Renal cortical epithelial cell (primary cell): ENCODE measurements around the gene THAP3. TPM values are rescaled to one million over a fixed set of nuclear protein-coding genes. Genes with fewer than 3 reads are reported as not detected.
"Not testable (repeated sequence)": the region's sequence is repeated elsewhere in the genome, so short reads cannot be mapped to it uniquely, and the experiment has no call there.

Experiments
- DNase-seq: peaks from one replicate; pipeline ENCODE4 v3.0.0-alpha.2; 2011; ENCODE audit warnings: low read depth
- total RNA-seq: library from RNA; depleted of rRNA; stranded (reverse); fragments of >200 nt; gene quantifications from 2 replicates; pipeline ENCODE4 v1.2.3, GENCODE V29; 2014

THAP3 gene
- total RNA-seq, 1 donor from 2014 or later = 20.9 TPM

DNA sequence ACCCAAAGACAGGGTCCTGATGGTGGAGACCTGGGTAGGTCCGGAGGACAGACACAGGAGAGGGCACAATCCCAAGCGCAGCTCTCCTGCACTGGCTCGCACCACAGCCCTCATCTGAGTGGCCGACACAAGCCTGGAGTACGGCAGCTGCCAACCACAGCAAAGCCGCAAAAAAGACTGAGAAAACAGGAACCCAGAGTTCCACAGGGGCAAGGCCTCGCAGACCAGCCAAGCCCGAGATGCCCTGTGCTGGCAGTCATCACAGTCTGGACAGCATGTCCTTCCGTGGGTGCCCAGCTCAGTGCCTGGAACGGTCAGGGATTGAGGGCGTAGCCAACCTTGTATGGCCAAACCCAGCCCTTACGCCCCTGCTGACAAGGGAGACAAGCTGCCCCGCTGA lies 33.4 kb upstream of the THAP3 start:
- DNase-seq = no peak

DNA sequence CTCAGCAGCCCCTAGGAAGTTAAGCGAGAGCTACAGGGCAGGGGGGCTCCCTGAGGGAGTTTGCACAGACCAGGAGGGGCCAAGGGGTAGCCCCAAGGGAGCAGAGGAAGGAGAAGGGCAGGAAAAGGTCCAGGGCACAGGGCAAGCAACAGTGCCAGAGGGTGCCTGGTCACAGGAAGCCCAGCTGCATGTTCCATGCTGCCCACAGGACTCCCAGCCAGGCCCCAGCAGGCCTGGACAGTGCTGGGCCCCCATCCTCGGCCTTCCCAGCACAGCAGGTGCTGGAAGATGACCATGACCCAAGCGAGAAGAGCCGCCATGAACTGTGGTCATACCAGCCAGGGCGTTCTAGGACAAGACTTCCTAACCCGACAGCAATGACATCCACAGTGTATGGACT lies 33.0 kb upstream of the THAP3 start:
- DNase-seq = no peak

DNA sequence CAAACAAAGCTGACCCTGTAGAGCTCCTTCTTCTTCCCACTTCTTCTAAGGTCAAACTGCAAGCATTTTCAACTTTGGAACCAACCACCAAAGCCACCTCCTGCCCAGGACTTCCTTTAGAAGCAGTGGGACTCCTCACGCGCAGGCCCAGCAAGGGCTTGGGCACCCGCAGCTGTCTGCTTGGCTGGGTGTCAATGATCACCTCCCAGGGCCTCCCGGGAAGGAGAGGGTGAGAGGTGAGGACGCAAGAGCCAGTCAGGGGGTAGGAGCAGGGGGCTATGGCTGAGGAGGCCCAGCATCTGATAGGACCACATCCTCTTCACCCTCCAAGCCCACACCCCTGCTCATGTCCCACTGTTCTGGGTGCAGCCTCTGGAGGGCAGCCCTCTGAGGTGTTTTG lies 32.2 kb upstream of the THAP3 start:
- DNase-seq = no peak

DNA sequence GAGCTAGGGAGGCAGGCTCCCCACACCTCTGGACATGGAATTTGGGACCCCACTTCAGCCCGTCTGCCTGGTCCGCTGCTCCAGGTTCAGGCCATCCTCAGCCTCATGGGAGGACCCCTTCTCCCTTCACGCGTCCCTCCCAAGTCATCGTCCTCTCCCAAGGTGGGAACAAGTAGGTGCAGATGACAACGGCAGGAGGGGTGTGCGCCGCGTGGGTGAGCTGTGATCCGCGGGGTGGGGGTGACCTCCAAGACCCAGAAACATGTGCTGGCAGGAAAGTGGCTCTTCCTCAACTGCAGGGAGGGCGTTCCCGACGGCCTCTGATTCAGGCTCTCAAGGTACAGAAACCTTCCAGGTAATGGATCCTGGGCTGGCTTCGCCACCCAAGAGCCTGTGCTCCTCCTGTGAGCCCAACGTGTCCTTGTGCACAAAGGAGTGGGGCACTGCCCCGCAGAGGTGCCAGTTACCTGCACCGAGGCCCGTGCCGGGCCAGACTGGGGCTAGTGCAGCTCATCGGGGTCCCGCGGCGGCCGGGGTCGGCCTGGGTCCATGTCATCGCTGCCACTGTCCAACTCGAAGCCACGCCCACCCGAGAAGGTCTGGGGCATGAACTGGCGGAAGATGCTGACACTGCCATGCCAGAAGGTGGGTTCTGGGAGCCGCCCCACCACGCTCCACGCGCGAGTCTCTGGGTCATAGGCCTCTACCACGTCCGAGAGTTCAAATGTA lies 31.6 kb upstream of the THAP3 start:
- DNase-seq = no peak

DNA sequence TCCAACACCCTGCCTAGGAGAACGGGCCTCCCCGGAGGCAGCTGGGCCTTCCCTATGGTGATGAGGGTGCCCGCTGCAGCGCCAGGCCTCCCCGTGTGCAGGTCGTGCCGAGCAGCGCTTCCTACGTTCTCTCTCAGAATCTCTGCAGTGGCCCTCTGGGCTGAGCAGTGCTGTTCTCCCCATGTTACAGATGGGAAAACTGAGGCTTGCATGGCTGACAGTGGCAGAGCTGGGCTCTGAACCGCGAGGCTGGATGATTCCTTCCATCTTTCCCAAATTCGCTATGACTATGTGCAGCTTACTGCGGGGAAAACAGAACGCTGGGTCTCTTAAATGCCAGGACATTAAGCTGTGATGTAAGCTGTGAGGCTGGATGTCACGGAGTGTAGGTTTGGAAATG lies 30.9 kb upstream of the THAP3 start:
- DNase-seq = no peak

DNA sequence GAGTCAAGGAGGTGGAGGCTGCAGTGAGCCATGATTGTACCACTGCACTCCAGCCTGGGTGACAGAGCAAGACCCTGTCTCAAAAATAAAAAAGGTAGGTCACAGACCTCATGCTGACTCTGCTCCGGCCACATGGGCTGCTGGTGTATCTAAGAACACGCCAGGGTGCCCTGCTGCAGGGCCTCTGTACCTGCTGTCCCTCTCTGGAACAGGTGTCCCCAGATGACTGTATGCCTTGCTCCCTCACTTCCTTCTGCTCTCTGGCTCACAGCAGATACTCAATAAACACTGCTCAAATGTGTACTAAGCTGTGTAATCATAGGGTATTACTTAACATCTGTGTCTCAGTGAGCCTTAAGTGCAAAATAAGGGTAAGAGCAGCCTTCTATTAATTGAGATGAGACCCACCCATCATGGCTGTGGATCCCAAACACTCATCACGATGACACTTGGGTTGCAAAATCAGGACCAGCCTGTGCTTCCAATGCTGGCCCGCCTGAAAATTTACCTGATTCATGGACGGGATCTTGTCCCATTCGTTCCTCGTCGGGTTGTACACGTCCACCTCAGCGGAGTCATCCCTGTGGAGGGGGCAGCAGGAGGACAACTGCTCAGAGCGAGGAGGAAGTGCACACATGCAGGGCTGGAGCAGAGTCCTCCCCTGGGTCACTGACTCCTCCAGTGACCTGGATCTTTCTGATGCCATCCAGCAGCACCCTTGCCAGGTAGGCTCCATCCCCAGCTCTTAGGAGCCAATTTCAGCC lies 29.5 kb upstream of the THAP3 start:
- DNase-seq = no peak

DNA sequence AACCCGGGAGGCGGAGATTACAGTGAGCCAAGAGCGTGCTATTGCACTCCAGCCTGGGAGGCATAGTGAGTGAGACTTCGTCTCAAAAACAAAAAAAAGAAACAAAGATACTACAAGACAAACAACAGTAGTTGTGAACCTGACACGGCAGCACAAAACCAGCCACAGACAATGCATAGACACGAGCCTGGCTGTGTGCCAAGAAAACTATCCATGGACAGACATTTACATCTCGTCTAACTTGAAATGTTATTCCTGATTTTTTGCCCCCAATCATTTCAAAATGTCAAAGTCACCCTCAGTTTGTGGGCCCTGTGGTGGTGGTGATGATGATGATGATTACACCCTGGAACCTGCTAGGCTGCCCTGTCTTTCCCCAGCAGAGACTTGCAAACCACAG lies 28.3 kb upstream of the THAP3 start:
- DNase-seq = no peak

DNA sequence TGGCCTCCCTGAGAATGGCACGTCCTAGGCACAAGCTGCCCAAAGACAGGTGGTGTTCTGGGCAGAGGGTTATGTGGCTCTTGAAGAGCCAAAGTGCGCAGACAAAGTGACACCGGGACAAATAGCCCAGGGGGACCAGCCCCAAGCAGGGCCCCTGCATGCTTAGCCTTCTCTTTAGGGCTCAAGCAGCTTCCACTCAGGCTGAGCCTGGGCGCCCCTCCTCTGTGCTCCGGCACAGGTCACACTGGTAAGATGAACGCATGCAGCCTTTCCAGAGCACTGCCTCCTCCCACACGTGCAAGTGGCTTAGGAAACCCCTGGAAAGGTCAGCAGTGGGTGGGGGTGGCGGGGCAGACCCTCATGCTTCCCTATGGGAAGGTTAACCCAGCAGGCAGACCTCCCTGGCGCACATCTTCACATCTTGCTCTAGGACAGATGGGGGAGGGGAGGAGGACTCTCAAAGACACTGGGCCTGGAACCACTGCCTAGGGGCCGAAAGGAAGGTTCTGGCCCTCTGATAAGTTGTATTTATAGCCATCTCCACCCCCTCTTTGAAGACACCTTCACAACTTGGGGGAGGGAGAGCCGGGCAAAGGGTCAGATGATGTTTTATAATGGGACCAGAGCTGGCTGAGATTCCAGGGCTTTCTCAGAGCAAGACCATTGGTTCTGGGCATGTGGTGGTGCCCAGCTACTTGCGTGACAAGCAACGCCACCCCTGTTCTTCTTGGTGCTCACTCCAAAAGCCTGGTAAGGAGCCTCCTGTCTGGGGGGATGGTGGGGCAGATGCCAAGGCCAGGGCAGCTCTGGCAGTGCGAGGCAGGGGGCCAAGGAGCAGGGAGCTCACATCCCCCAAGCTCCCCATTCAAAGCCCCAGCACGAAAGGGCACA lies 27.5 kb upstream of the THAP3 start:
- DNase-seq = no peak

DNA sequence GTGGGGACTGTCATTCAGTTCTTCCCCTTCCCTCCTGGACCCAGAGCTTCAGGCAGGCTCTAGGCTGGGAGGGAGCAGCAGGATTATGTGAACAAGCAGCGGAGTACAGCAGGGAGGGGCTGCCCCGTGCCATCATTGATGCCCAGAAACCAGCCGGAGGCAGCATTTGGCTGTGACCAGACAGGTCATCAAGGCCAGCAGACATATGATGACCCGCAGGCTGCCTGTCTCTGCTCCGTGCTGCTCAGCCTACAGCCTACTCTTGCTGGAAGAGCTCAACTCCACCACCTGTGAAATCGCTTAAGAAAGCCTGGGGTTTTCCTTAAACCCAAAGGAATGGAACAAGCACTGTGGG lies 26.9 kb upstream of the THAP3 start:
- DNase-seq = no peak

DNA sequence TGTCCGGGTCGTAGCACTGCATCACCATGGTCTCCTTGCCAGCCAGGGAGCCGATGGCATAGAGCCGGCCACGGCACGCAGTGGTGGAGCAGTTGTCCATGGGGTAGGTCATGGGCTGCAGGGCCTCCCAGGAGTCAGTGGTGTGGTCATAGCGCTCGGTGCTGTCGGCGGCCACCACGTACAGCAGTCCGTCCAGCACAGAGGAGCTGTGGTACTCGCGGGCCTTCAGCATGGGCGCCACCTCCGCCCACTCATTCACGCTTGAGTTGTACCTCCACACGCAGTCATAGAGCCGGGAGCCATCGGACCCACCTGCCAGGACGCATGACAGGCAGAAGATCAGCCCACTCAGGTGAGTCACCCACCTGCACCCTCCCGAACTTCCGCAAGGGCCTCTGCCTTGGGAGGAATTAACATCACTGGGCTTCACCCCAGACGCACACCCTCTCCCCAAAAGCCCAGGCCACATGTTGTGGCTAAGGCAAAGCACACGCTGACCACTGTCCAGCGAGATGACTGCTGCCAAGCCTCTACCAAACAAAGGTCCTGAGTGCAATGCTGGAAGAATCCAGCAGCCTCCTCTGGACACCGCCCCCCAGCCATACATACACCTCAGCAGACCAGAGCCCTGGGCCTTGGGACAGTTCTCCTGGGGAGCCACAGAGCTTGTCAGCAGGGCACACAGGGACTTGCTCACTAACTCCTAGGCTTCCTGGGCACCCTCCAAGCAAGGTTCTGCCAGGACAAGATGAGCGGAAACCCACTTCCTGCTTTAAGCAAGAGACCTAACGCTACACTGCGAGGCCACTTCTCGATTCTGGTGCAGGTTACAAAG lies 25.3 kb upstream of the THAP3 start:
- DNase-seq = peak; percentile 51

DNA sequence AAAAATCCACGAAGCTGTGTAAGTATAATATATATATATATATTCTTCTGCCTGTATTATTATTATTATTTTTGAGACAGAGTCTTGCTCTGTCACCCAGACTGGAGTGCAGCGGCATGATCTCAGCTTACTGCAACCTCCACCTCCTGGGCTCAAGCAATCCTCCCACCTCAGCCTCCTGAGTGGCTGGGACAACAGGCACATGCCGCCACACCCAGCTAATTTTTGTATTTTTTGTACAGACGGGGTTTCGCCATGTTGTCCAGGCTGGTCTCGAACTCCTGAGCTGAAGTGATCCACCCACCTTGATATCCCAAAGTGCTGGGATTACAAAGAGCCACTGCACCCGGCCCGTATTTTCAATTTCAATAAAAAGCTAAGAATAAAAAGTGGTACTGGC lies 24.7 kb upstream of the THAP3 start:
- not testable (repeated sequence) for DNase-seq

DNA sequence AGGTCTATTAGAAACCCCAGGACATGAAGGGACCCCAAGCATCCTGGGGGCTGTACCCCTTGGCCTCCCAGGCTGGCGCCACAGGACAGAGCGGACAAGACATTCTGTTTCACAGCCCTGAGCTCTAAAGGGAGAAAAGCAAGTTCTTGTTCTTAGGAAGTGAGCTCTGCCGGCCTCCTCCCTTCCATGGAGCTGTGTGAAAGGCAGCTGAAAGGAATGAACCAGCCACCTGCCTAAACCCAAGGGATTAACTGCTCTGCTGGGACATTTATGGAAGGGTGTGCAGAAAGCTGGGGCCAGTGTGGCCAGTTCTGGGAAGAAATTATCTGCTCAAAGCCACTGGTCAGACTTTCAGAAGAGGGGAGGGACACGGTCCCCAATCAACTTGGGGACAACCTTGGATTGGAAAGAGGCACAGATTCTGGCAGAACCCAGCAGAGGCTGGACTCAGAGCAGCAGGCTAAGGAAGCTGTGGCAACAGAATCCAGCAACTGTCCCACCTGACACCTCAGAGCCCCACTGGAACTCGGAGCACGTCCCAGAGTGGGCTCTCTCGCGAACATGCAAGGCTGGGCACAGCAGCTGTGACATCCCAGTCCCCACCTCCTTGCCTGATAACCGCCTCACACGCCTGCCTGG lies 24.1 kb upstream of the THAP3 start:
- peak; percentile 16 for DNase-seq

DNA sequence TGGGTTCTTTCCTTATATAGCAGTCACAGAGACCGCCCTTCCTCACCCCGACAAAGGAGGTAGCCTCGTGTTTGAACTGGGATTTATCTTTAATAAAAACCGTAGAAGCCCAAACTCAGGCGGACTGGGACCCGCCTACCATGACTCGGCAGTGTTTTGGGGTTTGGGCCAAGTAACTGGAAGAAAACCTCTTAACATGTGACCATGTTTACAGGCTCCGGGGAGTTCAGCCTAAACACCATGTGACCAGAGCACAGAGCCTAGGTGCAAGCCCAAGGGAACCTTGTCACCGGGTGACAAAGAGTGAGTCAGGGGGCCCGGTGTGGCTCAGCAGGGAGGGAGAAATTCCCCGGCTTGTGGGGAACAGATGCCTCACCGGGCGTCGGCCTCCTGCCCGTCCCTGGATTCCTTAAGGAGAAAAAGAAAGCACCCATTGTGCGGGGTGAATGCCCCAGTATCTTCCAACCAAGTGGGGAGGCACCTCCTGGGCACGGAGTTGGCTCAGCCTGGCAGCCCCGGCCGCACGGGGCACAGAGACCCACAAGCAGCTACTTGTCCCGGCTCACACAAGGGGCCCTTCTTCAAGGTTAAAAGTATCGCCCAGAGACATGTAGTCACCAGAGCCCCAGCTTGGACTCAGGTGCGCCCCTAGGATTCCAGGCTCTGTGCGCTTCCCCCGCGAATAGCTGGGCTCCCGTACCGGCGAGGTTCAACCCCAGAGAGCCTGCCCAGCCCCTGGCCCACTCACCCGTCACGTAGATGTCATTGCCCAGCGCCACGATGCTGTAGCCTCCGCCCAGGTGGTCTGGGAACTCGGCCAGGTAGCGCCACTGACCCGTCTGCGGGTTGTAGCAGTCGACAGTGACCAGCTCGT lies 23.4 kb upstream of the THAP3 start:
- peak; percentile 98 for DNase-seq

DNA sequence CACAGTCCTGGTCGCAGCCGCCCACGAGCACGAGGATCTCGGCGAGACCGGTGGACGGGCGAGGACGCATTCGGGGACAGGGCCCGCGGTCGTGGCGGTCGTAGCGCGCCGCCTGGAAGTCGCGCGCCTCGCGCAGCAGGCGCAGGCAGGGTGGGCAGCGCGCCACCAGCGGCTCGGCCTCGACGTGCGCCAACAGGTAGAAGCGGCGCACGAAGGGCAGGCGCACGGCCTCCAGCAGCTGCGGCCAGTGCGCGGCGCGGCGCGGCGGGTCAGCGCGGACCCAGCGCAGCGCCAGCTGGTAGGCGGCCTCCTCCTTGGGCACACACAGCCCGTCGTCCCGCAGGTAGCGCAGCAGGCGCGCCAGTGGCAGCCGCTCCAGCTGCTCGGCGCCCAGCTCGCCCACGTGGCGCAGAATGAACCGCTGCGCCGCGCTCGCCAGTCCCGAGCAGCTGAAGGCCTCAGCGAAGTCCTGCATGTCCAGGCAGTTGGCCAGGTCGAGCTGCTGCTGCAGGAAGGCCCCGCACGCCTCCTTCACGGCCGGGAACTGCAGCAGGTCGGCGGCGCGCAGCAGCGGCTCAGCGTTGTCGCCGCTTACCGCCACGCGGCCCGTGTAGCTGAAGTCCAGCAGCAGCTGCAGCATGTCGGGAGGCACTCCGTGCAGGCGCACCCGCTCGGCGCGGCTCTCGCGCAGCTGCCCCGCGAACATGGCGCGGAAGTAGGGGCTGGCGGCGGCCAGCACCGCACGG lies 22.6 kb upstream of the THAP3 start:
- DNase-seq = peak; percentile 22

DNA sequence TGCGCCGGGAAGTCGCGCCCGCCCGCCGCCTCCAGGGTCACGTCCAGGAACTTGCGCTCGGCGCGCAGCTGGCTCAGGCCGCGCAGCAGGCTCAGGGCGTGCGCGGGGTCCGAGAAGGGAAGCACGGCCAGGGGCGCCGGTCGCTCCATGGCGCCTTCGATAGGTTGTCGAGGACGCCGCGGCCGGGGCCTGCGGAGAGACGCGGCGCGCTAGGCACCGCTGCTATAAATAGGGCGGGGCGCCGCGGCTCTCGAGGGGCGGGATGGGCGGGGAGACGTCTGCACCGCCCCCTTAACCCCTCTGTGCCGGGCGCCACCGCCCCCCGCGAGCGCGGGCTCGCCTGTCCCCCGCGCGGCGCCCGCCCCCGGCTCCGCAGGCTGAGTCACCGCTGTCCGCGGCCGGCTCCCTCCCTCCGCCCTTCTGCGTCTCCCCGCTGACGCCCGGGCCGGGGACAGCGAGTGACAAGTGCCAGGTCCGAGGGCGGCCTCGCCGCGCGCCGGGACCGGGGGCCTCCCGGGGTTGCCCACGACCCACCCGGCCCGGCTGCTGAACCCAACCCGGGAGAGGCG lies 21.9 kb upstream of the THAP3 start, which contains the start of gene KLHL21:
Gene KLHL21 (minus strand): TSS at position 201 of the 569 bp plus-strand sequence. CDS start 52 bp downstream, at position 149.
- DNase-seq = peak; percentile 40

DNA sequence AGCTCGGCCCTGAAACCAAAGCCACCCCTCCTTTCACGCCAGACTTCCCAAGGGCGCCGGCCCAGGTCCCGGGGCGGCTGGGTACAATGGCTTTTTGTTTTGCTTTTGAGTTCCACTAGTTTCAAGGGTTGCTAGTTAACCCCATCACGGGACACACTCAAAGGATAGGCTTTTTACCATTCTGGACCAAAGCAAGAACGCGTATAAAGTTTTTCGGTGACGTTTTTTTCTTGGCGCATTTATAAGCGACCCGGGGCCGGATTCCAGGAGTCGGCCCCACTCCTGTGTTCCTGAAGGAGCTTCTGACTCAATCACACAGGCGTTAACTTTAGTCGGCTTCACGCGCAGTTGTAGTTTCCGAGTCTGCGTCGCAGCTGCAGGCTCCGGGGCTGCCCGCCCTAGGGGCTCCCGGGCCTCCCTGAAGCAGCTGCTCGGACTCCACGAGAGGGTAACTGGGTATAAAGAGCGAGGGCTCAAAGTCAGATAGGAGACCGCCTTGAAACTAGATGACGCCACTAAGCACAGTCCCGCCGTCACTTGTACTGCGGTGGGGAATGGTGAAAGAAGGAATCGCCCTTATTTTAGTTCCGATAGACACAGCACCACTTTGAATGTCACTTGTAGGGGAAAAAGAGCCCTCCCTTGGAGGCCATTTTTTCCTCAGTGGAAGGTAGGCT lies 21.3 kb upstream of the THAP3 start:
- peak; percentile 74 for DNase-seq

DNA sequence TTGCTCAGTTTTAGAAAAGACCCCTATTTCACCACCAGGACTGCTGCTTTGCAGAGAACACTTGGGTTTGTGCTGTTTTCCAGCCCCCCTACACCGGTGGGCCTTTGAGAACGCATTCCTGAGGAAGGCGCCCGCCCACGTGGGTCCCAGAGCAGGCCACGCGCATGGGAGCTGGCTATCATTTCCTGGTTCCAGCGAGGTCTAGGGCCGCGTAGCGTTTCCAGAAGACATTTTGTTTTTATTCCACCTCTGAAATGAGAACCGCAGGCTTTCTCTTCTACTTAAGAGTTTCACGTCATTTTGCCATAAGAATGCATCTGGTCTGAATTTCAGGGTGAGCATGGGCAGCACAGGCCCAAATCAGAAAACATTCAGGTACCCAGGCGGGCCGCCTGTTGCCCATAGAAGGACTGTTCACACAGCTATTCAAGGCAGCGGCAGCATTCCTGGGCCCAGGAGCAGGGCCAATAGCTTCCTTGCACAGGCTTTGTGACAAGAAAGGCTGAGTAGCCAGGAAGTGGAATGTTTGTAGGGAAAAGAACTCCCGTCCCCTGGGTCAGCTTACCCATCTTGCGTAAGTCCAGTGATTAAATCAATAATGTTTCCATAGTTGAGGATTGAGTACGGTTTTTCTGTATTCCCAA lies 20.6 kb upstream of the THAP3 start:
- peak; percentile 62 for DNase-seq
